K562 (cell line): ENCODE measurements around the gene OSCP1. TPM values are rescaled to one million over a fixed set of nuclear protein-coding genes. Genes with fewer than 3 reads are reported as not detected.

ENCODE experiments used
- EWSR1 ChIP-seq: fragments of 450-650 bp; IDR thresholded peaks from 2 replicates; pipeline ENCODE4 v1.6.1; 2018; ENCODE audit warnings: borderline replicate concordance, mild to moderate bottlenecking, low read depth, moderate library complexity; ENCODE audit not compliant: partially characterized antibody
- MAFK ChIP-seq: IDR thresholded peaks from 2 replicates; pipeline ENCODE4 v1.6.1; 2011; ENCODE audit warnings: low read length, improper control_type of control experiment
- MTF1 ChIP-seq: fragments of 250-450 bp; sonication (Bioruptor Pico); IDR thresholded peaks from 2 replicates; pipeline ENCODE4 v1.9.0; 2021; ENCODE audit warnings: moderate library complexity, mild to moderate bottlenecking, inconsistent platforms, borderline replicate concordance
- MYC ChIP-seq, 2 experiments: fragments of 250-450 bp in 1 of 2; sonication (Bioruptor Pico) in 1 of 2; IDR thresholded peaks; 2 replicates each; pipeline versions ENCODE4 v1.5.1 to v1.6.1; 2012 to 2021; ENCODE audit warnings: low read depth in 2 of 2, borderline replicate concordance in 1 of 2, improper control_type of control experiment in 1 of 2, low read length in 1 of 2, mild to moderate bottlenecking in 1 of 2, moderate library complexity in 1 of 2
- NFE2 ChIP-seq: IDR thresholded peaks from 2 replicates; pipeline ENCODE4 v1.6.1; 2014; ENCODE audit warnings: antibody characterized with exemption, low read depth
- RBM25 ChIP-seq: fragments of 200-400 bp; formaldehyde crosslinking; IDR thresholded peaks from 2 replicates; pipeline ENCODE4 v1.6.1; 2018; ENCODE audit warnings: low read length, low read depth, moderate library complexity; ENCODE audit not compliant: severe bottlenecking
- SMARCC2 ChIP-seq: fragments of 450-650 bp; IDR thresholded peaks from 2 replicates; pipeline ENCODE4 v1.6.1; 2017; ENCODE audit warnings: antibody characterized with exemption, moderate library complexity, mild to moderate bottlenecking, low read depth
- SNRNP70 ChIP-seq: fragments of 200-400 bp; formaldehyde crosslinking; optimal IDR thresholded peaks from 2 replicates; pipeline ENCODE3; 2017; ENCODE audit warnings: low read depth, low read length
- VEZF1 ChIP-seq: fragments of 200-800 bp; sonication (Bioruptor generic); IDR thresholded peaks from 2 replicates; pipeline ENCODE4 v1.6.1; 2017; ENCODE audit warnings: missing genetic modification characterization, missing compliant biosample characterization
- ZC3H4 ChIP-seq: sonication (generic); formaldehyde crosslinking; IDR thresholded peaks from 2 replicates; pipeline ENCODE4 v1.9.0; 2021; ENCODE audit warnings: missing genetic modification reagents, borderline replicate concordance
- ZNF140 ChIP-seq: fragments of 250-450 bp; sonication (Bioruptor Pico); IDR thresholded peaks from 2 replicates; pipeline ENCODE4 v1.8.0; 2021; ENCODE audit warnings: moderate library complexity, mild to moderate bottlenecking, inconsistent platforms
- ZNF224 ChIP-seq: sonication (generic); formaldehyde crosslinking; IDR thresholded peaks from 2 replicates; pipeline ENCODE4 v1.8.0; 2022; ENCODE audit warnings: mild to moderate bottlenecking, missing genetic modification reagents
- ZNF398 ChIP-seq: fragments of 250-450 bp; sonication (Bioruptor Pico); IDR thresholded peaks from 2 replicates; pipeline ENCODE4 v1.8.0; 2021; ENCODE audit warnings: moderate library complexity, mild to moderate bottlenecking, inconsistent platforms
- ZNF512 ChIP-seq: IDR thresholded peaks from 2 replicates; pipeline ENCODE4 v1.6.1; 2016; ENCODE audit warnings: missing genetic modification characterization, missing compliant biosample characterization
- ZNF707 ChIP-seq: fragments of 250-450 bp; sonication (Bioruptor Pico); conservative IDR thresholded peaks from 2 replicates; pipeline ENCODE4 v1.8.0; 2022; ENCODE audit warnings: inconsistent platforms, mild to moderate bottlenecking, moderate library complexity
- ZSCAN32 ChIP-seq: fragments of 450-650 bp; formaldehyde crosslinking; IDR thresholded peaks from 2 replicates; pipeline ENCODE4 v1.4.0; 2020; ENCODE audit warnings: mild to moderate bottlenecking, moderate library complexity
- polyA plus RNA-seq, 8 experiments: library from polyadenylated mRNA; depleted of rRNA in 4 of 8; stranded (reverse) in 5 of 8; unstranded in 3 of 8; fragments of >200 nt; fragmentation: Nextera tagmentation in 2 of 8; fragmentation: Illumina TruSeq in 1 of 8; extraction: Ambion mirVana in 2 of 8; extraction: Trizol in 1 of 8; gene quantifications; 2 replicates each; pipeline versions ENCODE4 v1.2.1 to v1.2.3, GENCODE V29; 2011 to 2014; ENCODE audit warnings: inconsistent platforms in 1 of 8, missing spikeins in 1 of 8
- total RNA-seq, 7 experiments: library from RNA; depleted of rRNA in 6 of 7; stranded (reverse); fragments of >200 nt in 6 of 7; fragmentation: Illumina TruSeq in 2 of 7; extraction: Trizol in 2 of 7; gene quantifications; 2 replicates each; pipeline versions ENCODE4 v1.2.1 to v1.2.3, GENCODE V29; 2011 to 2021; ENCODE audit warnings: low replicate concordance in 1 of 7
- TF ChIP-seq, protein P1 (sequence below): IDR thresholded peaks from 3 replicates; pipeline ENCODE4 v1.6.1; 2011; ENCODE audit warnings: borderline replicate concordance, mild to moderate bottlenecking; ENCODE audit not compliant: insufficient read length, insufficient read depth
- TF ChIP-seq, protein P2 (sequence below): fragments of 450-650 bp; IDR thresholded peaks from 2 replicates; pipeline ENCODE4 v1.6.1; 2017; ENCODE audit warnings: antibody characterized with exemption
- TF ChIP-seq, protein P3 (sequence below): sonication (generic); IDR thresholded peaks from 2 replicates; pipeline ENCODE4 v1.6.1; 2016

The OSCP1 gene
- total and polyA plus RNA-seq, 9 of the 15 experiments (the other 6 are each of a cell fraction or from before 2014, with no cell fraction given), result 0.15 to 0.40 (median 0.33) TPM; not detected in 5

DNA sequence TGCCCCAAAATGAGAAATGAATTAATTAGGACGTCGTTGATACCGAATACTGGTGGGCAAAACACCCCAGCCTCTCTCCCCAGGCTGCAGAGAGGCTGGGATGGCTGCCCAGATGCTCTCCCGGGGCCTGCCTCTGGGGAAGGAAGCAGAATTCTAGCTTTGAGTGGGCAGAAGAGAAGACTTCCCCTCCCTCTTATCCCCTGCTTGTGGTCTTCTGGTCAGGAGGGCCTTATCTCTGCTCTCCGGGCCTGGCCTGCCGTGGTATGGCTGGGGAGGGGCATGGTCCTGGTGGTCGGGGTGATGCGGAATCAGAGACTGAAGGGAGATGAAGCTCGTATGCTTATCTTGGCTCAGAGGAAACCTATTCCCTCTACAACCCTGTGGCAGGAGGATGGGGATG is 42.2 kb upstream of the OSCP1 start (continued):
- TF ChIP-seq ZC3H4 (CRISPR knock-in tag) (no peak), VEZF1 (CRISPR knock-in tag) (peak; percentile 86), ZNF224 (CRISPR knock-in tag) (no peak), MYC (IDR thresholded peaks at IDR 0.05; ENCODE audit: low read depth, low read length) (peak; percentile 28; the same call in 1 of the 2 replicates), MYC (CRISPR knock-in tag; IDR thresholded peaks at IDR 0.05; ENCODE audit: borderline replicate concordance, low read depth) (no peak), MTF1 (CRISPR knock-in tag) (no peak), ZNF512 (no peak), EWSR1 (no peak), SNRNP70 (no peak), ZSCAN32 (CRISPR knock-in tag) (no peak), ZNF398 (no peak), SMARCC2 (0 out of 2 replicates have a peak, but pooled peaks have one; percentile 33), RBM25 (no peak), ZNF707 (CRISPR knock-in tag) (no peak), ZNF140 (no peak), NFE2 (no peak), MAFK (no peak)
- TF ChIP-seq, protein P1, sequence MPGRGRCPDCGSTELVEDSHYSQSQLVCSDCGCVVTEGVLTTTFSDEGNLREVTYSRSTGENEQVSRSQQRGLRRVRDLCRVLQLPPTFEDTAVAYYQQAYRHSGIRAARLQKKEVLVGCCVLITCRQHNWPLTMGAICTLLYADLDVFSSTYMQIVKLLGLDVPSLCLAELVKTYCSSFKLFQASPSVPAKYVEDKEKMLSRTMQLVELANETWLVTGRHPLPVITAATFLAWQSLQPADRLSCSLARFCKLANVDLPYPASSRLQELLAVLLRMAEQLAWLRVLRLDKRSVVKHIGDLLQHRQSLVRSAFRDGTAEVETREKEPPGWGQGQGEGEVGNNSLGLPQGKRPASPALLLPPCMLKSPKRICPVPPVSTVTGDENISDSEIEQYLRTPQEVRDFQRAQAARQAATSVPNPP, result no peak
- TF ChIP-seq, protein P2, sequence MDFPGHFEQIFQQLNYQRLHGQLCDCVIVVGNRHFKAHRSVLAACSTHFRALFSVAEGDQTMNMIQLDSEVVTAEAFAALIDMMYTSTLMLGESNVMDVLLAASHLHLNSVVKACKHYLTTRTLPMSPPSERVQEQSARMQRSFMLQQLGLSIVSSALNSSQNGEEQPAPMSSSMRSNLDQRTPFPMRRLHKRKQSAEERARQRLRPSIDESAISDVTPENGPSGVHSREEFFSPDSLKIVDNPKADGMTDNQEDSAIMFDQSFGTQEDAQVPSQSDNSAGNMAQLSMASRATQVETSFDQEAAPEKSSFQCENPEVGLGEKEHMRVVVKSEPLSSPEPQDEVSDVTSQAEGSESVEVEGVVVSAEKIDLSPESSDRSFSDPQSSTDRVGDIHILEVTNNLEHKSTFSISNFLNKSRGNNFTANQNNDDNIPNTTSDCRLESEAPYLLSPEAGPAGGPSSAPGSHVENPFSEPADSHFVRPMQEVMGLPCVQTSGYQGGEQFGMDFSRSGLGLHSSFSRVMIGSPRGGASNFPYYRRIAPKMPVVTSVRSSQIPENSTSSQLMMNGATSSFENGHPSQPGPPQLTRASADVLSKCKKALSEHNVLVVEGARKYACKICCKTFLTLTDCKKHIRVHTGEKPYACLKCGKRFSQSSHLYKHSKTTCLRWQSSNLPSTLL, result no peak
- TF ChIP-seq, protein P3, sequence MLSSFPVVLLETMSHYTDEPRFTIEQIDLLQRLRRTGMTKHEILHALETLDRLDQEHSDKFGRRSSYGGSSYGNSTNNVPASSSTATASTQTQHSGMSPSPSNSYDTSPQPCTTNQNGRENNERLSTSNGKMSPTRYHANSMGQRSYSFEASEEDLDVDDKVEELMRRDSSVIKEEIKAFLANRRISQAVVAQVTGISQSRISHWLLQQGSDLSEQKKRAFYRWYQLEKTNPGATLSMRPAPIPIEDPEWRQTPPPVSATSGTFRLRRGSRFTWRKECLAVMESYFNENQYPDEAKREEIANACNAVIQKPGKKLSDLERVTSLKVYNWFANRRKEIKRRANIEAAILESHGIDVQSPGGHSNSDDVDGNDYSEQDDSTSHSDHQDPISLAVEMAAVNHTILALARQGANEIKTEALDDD, result no peak
